Activated CD4-positive, alpha-beta T cell treated with anti-CD3 and anti-CD28 coated beads, Interleukin-2, amount 10 ng/mL, durations not matched to agents 7 days and 5 days (primary cell): ENCODE measurements around the gene ZNF511. TPM values are rescaled to one million over a fixed set of nuclear protein-coding genes. Genes with fewer than 3 reads are reported as not detected.

Experiments
- CTCF ChIA-PET: fragments of 350-600 bp; sonication (Branson Sonifier 250); formaldehyde crosslinking; loops from one replicate; lab custom pipeline; 2021; ENCODE audit warnings: antibody characterized with exemption; lab: Charles Lee
- POLR2A ChIA-PET: fragments of 350-600 bp; sonication (Branson Sonifier 250); formaldehyde crosslinking; loops from one replicate; lab custom pipeline; 2021; ENCODE audit warnings: antibody characterized with exemption; lab: Charles Lee
- DNase-seq: peaks from one replicate; pipeline ENCODE4 v3.0.0-alpha.2; 2020
- H3K27ac Mint-ChIP-seq: one replicate; pipeline ENCODE4 v1.8.0; 2021; ENCODE audit warnings: mild to moderate bottlenecking, moderate library complexity, mixed read lengths
- H3K27me3 Mint-ChIP-seq: one replicate; pipeline ENCODE4 v1.8.0; 2021; ENCODE audit warnings: mixed read lengths
- H3K36me3 Mint-ChIP-seq: one replicate; pipeline ENCODE4 v1.8.0; 2021; ENCODE audit warnings: low read depth, mixed read lengths
- H3K4me1 Mint-ChIP-seq: one replicate; pipeline ENCODE4 v1.8.0; 2021; ENCODE audit warnings: mixed read lengths
- H3K4me3 Mint-ChIP-seq: one replicate; pipeline ENCODE4 v1.8.0; 2021; ENCODE audit warnings: mild to moderate bottlenecking, moderate library complexity, mixed read lengths
- H3K9me3 Mint-ChIP-seq: one replicate; pipeline ENCODE4 v1.8.0; 2021; ENCODE audit warnings: mixed read lengths
- total RNA-seq, 2 experiments: library from RNA; stranded (reverse); gene quantifications; one replicate each; pipeline ENCODE4 v1.2.3, GENCODE V29; 2021

Gene ZNF511
- total RNA-seq, 2 experiments from 2014 or later, result 54.5 to 59.7 TPM

DNA sequence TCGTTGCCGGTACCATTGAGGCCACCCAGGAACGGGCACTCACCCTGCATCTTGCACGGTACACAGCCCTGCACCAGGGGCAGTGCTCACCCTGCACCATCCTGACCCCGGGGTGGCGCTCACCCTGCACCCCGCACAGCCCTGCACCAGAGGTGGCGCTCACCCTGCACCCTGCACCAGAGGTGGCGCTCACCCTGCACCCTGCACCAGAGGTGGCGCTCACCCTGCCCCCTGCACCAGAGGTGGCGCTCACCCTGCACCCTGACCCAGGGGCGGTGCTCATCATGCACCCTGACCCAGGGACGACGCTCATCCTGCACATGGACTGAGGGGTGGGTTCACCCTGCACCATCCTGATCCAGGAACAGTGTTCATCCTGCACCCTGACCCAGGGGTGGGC is 6.5 kb upstream of the ZNF511 start:
- CTCF ChIA-PET, result interaction anchor here (1.3 kb wide), 1 partner anchor 27 kb away, joined by 3 read pairs; no protein-coding TSS in a partner anchor
- Mint-ChIP-seq H3K4me1 (peaks cover 21% of the 10 kb centered on the region), H3K27ac (no peak overlapping the region), H3K4me3 (no peak overlapping the region), H3K36me3 (peaks cover 37% of the 10 kb centered on the region), H3K9me3 (no peaks in the 10 kb centered on the region), H3K27me3 (no peaks in the 10 kb centered on the region)
- no peak for DNase-seq
- POLR2A ChIA-PET, result no interaction called here

DNA sequence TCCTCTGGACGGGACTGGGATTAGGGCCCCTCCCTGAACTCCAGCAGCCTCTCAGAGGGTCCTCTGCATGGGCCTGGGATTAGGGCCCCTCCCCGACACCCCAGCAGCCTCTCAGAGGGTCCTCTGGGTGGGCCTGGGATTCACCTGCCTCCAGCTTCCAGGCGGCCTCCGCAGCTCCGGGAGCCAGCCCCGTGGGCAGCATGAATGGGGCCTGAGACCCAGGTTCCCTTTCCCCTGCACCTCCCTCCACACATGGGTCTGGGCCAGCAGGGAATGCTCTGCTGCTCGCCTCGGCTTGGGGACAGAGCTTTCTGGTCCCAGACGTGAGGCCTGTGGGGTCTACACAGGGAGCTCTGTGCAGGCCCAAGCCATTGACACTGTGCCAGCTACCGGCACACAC is 5.5 kb upstream of the ZNF511 start:
- ChIA-PET CTCF (no interaction called here), POLR2A (no interaction called here)
- DNase-seq, result no peak
- Mint-ChIP-seq H3K4me1 (peaks cover 28% of the 10 kb centered on the region), H3K9me3 (no peaks in the 10 kb centered on the region), H3K27ac (no peak overlapping the region), H3K27me3 (no peaks in the 10 kb centered on the region), H3K4me3 (no peak overlapping the region), H3K36me3 (peaks cover 29% of the 10 kb centered on the region)

DNA sequence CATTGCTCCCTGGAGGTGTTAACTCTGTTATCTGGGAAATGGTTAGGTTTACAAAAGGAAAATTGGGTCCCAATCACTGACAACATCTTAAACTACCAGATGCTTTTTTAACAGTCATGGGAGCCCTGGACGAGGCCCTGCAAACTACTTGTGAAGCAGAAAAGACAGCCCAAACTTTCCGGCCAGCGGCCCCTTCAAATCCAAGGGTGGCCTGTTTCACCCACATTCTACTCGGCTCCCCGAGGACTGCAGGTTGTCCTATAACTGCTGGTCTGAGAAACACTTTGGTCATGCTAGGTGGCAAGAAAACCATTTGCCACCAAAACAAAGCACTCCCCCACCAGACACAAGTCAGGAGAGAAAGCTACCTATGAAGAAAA is 2.6 kb upstream of the ZNF511 start:
- Mint-ChIP-seq H3K4me3 (no peak overlapping the region), H3K27ac (peak overlapping the region; percentile 13), H3K9me3 (no peaks in the 10 kb centered on the region), H3K36me3 (peaks cover 13% of the 10 kb centered on the region), H3K4me1 (peaks cover 28% of the 10 kb centered on the region), H3K27me3 (no peaks in the 10 kb centered on the region)
- CTCF ChIA-PET, result no interaction called here
- POLR2A ChIA-PET, result no interaction called here
- no peak for DNase-seq

DNA sequence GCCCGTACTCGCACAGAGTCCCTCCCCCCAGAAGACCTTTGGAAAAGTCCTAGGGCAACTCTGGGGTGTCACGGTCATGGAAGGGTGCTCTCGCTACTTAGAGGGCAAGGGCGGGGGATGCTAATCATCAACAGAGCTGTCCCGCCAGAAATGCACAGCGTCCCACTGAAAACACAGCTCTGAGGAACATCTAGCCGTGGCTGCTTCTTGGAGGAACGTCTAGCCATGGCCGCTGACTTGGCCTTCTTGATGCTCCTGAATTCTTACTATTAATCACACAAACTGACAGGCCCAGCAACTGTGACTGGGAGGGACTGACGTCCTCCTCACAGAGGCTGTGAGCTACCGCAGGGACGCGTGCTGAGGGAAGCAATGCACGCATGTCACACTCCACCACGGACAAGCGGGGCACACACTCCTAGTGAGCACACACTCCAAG is 1.8 kb upstream of the ZNF511 start:
- Mint-ChIP-seq H3K27ac (peak overlapping the region; percentile 46), H3K9me3 (no peaks in the 10 kb centered on the region), H3K4me3 (peak overlapping the region; percentile 96), H3K27me3 (no peaks in the 10 kb centered on the region), H3K36me3 (peaks cover 16% of the 10 kb centered on the region), H3K4me1 (peaks cover 28% of the 10 kb centered on the region)
- no peak for DNase-seq
- ChIA-PET POLR2A (no interaction called here), CTCF (interaction anchor here (0.8 to 2.1 kb wide), 9 partner anchors 12 to 81 kb away, joined by 3 to 14 read pairs (median 5); partner anchors contain the start of gene CALY)

DNA sequence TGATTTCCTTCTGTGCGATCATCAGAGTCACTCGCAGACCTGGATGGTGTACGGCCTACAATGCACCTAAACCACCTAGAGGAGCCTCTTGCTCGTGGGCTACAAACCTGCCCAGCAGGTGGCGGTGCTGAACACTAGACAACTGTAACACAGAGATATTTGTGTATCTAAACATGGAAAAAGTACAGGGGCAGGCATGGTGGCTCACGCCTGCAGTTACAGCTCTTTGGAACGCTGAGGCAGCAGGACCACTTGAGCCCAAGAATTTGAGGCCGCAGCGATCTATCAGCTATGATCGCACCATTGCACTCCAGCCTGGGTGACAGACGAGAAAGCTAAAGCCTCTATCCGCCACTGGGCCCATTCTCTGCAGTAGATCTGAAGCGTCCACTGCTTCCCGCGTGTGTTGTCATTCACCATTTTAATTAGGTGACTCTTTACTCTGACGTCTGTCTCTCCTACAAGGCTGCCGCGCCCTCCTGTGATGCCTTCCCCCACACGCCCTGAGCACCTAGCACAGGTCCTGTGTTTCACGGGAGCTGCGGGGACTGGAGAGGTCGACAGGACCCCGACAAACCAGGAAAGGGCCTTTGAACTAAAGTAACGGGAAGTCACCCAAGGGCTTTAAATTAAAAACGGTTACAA is 816 bp upstream of the ZNF511 start:
- ChIA-PET POLR2A (no interaction called here), CTCF (interaction anchor here (0.7 to 2.1 kb wide), 10 partner anchors 13 to 79 kb away, joined by 3 to 14 read pairs (median 5); partner anchors contain the start of gene CALY)
- Mint-ChIP-seq H3K9me3 (no peaks in the 10 kb centered on the region), H3K4me1 (peaks cover 27% of the 10 kb centered on the region), H3K27ac (peak overlapping the region; percentile 99), H3K4me3 (peak overlapping the region; percentile 96), H3K36me3 (peaks cover 17% of the 10 kb centered on the region), H3K27me3 (no peaks in the 10 kb centered on the region)
- DNase-seq, result peak; percentile 93

DNA sequence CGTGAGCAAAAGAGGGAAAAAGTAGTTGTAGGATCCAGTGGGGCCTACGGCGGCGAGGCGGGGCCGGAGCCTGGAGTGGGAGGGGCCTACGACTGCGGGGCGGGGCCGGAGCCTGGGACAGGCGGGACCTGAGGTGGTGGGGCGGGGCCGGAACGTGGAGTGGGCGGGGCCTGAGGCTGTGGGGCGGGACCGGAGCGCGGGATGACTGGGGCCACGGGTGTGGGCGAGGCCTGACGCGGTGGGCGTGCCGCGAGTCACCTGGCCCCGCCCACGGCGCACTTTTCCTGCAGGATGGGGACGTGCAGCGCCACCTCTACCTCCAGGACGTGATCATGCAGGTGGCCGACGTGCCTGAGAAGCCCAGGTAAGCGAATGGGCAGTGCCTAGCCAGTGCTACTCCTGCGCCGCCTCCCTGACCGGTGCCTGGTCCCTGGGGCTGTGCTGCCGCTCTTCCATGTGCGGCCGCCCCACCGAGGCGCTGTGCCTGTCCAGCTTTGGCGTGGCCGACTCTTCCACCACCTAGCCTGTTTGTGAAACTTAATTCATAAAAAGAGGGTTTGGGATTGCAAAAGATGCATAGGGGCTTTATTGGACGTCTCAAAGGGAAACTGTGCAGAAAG is 496 bp downstream of the ZNF511 start:
- CTCF ChIA-PET, result no interaction called here
- H3K36me3 Mint-ChIP-seq, result peaks cover 19% of the 10 kb centered on the region
- POLR2A ChIA-PET, result no interaction called here

DNA sequence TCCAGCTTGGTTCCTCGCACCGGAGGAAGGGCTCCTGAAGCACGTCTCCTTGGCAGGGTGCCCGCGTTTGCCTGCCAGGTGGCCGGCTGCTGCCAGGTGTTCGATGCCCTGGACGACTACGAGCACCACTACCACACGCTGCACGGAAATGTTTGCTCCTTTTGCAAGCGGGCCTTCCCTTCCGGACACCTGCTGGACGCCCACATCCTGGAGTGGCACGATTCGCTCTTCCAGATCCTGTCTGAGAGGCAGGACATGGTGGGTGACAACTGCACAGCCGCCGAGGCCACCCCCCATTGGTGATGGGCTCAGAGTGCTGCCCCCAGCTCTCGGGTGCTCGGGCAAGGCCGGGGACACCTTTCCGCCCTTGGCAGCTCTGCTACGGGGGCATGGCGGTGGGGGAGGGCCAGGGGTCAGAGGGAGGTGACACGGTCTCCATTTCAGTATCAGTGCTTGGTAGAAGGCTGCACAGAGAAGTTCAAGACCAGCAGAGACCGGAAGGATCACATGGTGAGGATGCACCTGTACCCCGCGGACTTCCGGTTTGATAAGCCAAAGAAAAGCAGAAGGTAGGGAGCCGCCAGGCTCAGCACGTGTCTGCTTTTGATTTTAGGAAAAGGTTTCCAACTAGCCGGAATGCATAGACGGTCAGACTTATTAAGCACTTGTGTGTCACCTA is 1.1 kb downstream of the ZNF511 start:
- POLR2A ChIA-PET, result no interaction called here
- Mint-ChIP-seq H3K4me3 (peak overlapping the region; percentile 66), H3K36me3 (peaks cover 19% of the 10 kb centered on the region), H3K4me1 (peaks cover 21% of the 10 kb centered on the region), H3K9me3 (no peaks in the 10 kb centered on the region), H3K27ac (peak overlapping the region; percentile 72), H3K27me3 (no peaks in the 10 kb centered on the region)
- no peak for DNase-seq
- CTCF ChIA-PET, result interaction anchor here (1.3 kb wide), 1 partner anchor 69 kb away, joined by 3 read pairs; no protein-coding TSS in a partner anchor

More for the DNA sequence above, 496 bp downstream of the ZNF511 start:
- Mint-ChIP-seq H3K4me3 (peak overlapping the region; percentile 66), H3K27me3 (no peaks in the 10 kb centered on the region), H3K27ac (peak overlapping the region; percentile 89), H3K4me1 (peaks cover 24% of the 10 kb centered on the region), H3K9me3 (no peaks in the 10 kb centered on the region)
- DNase-seq, result peak; percentile 88

DNA sequence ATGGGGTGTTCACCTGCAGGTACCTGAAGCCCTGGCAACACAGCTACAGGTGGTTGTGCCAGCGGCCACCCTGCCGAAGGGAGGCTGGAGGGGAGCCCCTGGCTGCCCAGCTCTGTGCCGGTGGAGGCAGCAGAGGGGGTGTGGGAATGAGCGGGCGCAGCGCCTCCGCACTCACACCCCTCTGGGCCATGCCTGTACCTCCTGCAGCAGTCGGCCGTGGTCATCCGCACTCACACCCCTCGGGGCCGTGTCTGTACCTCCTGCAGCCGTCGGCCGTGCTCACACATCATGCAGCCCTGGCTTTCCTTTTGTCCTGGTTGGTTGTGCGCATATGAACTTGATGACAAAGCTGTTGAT is 1.7 kb downstream of the ZNF511 start:
- no peak for DNase-seq
- ChIA-PET POLR2A (no interaction called here), CTCF (interaction anchor here (1.3 kb wide), 1 partner anchor 69 kb away, joined by 3 read pairs; no protein-coding TSS in a partner anchor)
- Mint-ChIP-seq H3K27me3 (no peaks in the 10 kb centered on the region), H3K27ac (no peak overlapping the region), H3K4me1 (peaks cover 21% of the 10 kb centered on the region), H3K4me3 (no peak overlapping the region), H3K36me3 (peaks cover 19% of the 10 kb centered on the region), H3K9me3 (no peaks in the 10 kb centered on the region)

DNA sequence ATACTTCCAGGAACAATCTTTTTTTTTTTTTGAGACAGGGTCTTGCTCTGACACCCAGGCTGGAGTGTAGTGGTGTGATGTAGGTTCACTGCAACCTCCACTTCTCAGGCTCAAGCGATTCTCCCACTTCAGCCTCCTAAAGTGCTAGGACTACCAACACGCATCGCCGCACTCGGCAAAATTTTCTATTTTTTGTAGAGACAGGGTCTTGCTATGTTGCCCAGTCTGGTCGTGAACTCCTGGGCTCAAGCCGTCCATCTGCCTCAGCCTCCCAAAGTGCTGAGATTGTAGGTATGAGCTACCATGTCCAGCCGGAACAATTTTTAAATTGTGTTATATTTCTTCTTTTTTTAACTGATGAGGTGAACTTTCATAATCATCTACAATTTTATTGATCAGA is 2.1 kb downstream of the ZNF511 start:
- ChIA-PET POLR2A (no interaction called here), CTCF (interaction anchor here (1.3 kb wide), 2 partner anchors 52 to 69 kb away, joined by 3 read pairs; no protein-coding TSS in a partner anchor)
- Mint-ChIP-seq H3K9me3 (no peaks in the 10 kb centered on the region), H3K27ac (no peak overlapping the region), H3K4me3 (no peak overlapping the region), H3K27me3 (no peaks in the 10 kb centered on the region), H3K36me3 (peaks cover 19% of the 10 kb centered on the region), H3K4me1 (peaks cover 20% of the 10 kb centered on the region)
- no peak for DNase-seq

DNA sequence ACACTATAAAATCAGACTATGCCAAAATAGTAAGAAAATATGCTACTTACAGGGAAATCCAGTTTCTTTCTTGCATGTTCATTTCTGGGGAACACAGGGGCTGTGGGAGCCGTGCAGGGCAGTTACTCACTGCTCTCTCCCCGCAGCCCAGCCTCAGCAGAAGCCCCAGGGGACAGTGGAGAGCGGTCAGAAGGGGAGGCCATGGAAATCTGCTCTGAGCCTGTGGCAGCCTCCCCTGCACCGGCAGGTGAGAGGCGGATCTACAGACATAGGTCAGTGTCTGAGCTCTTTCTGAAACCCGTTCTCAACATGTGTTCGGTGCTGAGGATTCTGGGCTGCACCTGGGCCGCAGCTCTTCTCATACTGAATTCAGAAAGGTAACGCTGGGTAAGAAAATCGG is 2.9 kb downstream of the ZNF511 start:
- ChIA-PET POLR2A (no interaction called here), CTCF (interaction anchor here (1.3 kb wide), 1 partner anchor 53 kb away, joined by 3 read pairs; no protein-coding TSS in a partner anchor)
- peaks cover 19% of the 10 kb centered on the region for H3K36me3 Mint-ChIP-seq
- no peak overlapping the region for H3K27ac Mint-ChIP-seq
- H3K9me3 Mint-ChIP-seq, result no peaks in the 10 kb centered on the region
- no peak for DNase-seq
- peaks cover 20% of the 10 kb centered on the region for H3K4me1 Mint-ChIP-seq
- H3K4me3 Mint-ChIP-seq, result no peak overlapping the region
- no peaks in the 10 kb centered on the region for H3K27me3 Mint-ChIP-seq

DNA sequence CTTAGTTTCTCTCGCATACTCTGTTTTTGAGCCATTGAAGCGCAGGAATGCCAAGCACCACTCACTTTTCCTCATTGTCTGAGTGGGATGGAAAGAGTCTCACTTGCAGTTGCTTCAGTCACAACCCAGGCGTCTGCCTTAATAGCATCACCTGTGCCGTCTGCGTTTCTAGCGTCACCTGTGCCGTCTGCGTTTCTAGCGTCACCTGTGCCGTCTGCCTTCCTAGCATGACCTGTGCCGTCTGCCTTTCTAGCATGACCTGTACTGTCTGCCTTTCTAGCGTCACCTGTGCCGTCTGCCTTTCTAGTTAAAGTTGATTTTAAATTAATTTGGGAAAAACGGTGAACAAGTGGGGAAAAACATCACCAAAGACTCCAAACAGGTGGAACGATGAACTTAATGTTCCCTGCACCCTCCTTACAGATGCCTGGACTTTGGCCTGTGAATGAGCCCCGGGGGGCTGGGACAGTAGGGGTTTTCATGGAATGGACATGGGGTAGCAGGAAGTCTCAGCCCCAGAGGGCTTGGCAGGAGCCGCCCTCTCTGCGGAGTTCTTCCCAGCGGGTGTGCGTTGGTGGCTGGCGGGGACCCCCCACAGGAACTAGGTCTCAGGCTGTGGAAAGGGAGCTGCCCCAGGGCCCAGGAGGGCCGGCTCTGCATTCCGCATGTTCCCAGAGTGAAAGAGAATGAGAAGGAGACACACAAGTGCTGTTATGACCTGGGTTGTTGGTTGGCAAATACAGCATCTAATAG is 3.5 kb downstream of the ZNF511 start:
- H3K36me3 Mint-ChIP-seq, result peaks cover 19% of the 10 kb centered on the region
- ChIA-PET POLR2A (no interaction called here), CTCF (interaction anchor here (1.3 kb wide), 1 partner anchor 54 kb away, joined by 3 read pairs; no protein-coding TSS in a partner anchor)

DNA sequence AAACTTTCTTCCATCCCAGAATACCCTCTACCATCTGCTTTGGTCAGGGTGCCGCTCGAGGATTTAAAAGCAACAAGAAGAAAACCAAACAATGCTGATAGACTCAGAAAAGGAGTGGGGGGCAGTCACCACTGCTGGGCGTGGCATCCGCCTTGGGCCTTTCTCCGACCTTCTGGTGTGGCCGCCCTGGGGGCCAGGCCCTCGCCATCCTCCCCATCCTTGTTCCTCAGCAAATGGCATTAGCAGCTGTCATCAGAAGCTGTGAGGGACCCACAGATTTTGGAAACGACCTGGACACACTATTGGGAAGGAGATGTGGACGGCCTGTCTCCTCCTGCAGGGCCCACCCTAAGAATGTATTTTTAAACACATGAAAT is 4.0 kb downstream of the ZNF511 start:
- ChIA-PET POLR2A (no interaction called here), CTCF (no interaction called here)
- Mint-ChIP-seq H3K4me1 (peaks cover 9% of the 10 kb centered on the region), H3K4me3 (no peak overlapping the region), H3K27me3 (no peaks in the 10 kb centered on the region), H3K36me3 (peaks cover 18% of the 10 kb centered on the region), H3K9me3 (no peaks in the 10 kb centered on the region), H3K27ac (no peak overlapping the region)
- no peak for DNase-seq

More for the DNA sequence above, 3.5 kb downstream of the ZNF511 start:
- DNase-seq, result no peak
- Mint-ChIP-seq H3K27ac (no peak overlapping the region), H3K4me1 (peaks cover 15% of the 10 kb centered on the region), H3K4me3 (no peak overlapping the region), H3K9me3 (no peaks in the 10 kb centered on the region), H3K27me3 (no peaks in the 10 kb centered on the region)
